ENCODE data around the gene FRAS1.
"Not testable (repeated sequence)": the region's sequence is repeated elsewhere in the genome, so short reads cannot be mapped to it uniquely, and the experiment has no call there.

GRCh38 chr4:78328591-78328990, 271.5 kb downstream of the FRAS1 start:
- TF ChIP-seq POLR2A, CTCF (IDR thresholded peaks at IDR 0.05): not testable (repeated sequence)

Data from vagina (tissue), 2 donors.